HepG2 (cell line): ENCODE measurements around the gene FAM199X. TPM values are rescaled to one million over a fixed set of nuclear protein-coding genes. Genes with fewer than 3 reads are reported as not detected.

Experiments used
- ATAC-seq: fragments of 200-7000 bp; cut with Tn5 transposase; 3 replicates; pipeline ENCODE4 v1.9.1; 2020; ENCODE audit warnings: mild to moderate bottlenecking, moderate library complexity
- BruUV-seq: library from RNA; stranded (reverse); fragments of 400-500 nt; replicated peaks from 2 replicates; lab custom pipeline; 2021; lab: Mats Ljungman, UMichigan
- CTCF ChIA-PET: fragments of 300-600 bp; formaldehyde crosslinking; extraction: SDS; loops from one replicate; lab custom pipeline; 2021; ENCODE audit warnings: low total read pairs, inconsistent platforms, low intra/inter-chr PET ratio; lab: Yijun Ruan, JAX
- POLR2A ChIA-PET: fragments of 350-600 bp; sonication (Branson Sonifier 250); formaldehyde crosslinking; loops from one replicate; lab custom pipeline; 2020; ENCODE audit warnings: antibody characterized with exemption, inconsistent platforms; lab: Yijun Ruan, JAX
- DNase-seq: peaks from one replicate; pipeline ENCODE4 v3.0.0-alpha.2; 2015; ENCODE audit warnings: low spot score
- FAIRE-seq: peaks from 3 replicates; lab custom pipeline; 2011; peaks lifted over from hg19 to GRCh38; lab: Jason Lieb, UNC
- H2AFZ ChIP-seq: one replicate; pipeline ENCODE4 v1.6.1; 2011; ENCODE audit warnings: low read length, inconsistent platforms
- H3K27ac ChIP-seq: fragments of 300-600 bp; 3 replicates; pipeline ENCODE4 v1.8.0; 2011; ENCODE audit warnings: mixed run types, mild to moderate bottlenecking, mixed read lengths, low read length, inconsistent platforms; ENCODE audit not compliant: insufficient read depth; ENCODE audit errors: extremely low read length
- H3K27me3 ChIP-seq, 2 experiments: fragments of 200-600 bp in 1 of 2; 2 replicates in 1 of 2; 3 replicates in 1 of 2; pipeline versions ENCODE4 v1.6.0 to v1.8.0; 2011; ENCODE audit warnings: low read length in 2 of 2, mild to moderate bottlenecking in 2 of 2, moderate library complexity in 2 of 2, inconsistent platforms in 1 of 2; ENCODE audit not compliant: insufficient read depth in 2 of 2, control insufficient read depth in 1 of 2
- H3K36me3 ChIP-seq, 2 experiments: fragments of 200-600 bp in 1 of 2; replicated peaks in 1 of 2; 2 replicates in 1 of 2; 3 replicates in 1 of 2; pipeline versions ENCODE4 v1.5.1 to v1.8.0; 2011; ENCODE audit warnings: low read length in 2 of 2, inconsistent platforms in 1 of 2; ENCODE audit not compliant: insufficient read depth in 2 of 2, control insufficient read depth in 1 of 2
- H3K4me1 ChIP-seq: 2 replicates; pipeline ENCODE4 v1.5.1; 2012; ENCODE audit warnings: low read length, inconsistent platforms; ENCODE audit not compliant: insufficient read depth
- H3K4me2 ChIP-seq: 2 replicates; pipeline ENCODE4 v1.6.0; 2011; ENCODE audit warnings: low read depth, low read length, inconsistent platforms
- H3K4me3 ChIP-seq, 3 experiments: fragments of 200-600 bp in 1 of 3; sonication (generic), shearing (Covaris generic) in 1 of 3; replicated peaks in 1 of 3; 2 replicates each; pipeline ENCODE4 v1.5.1; 2011 to 2016; ENCODE audit warnings: low read length in 3 of 3, inconsistent platforms in 2 of 3, low read depth in 2 of 3, mild to moderate bottlenecking in 2 of 3, control low read depth in 1 of 3, mixed read lengths in 1 of 3; ENCODE audit not compliant: insufficient read depth in 1 of 3
- H3K79me2 ChIP-seq: one replicate; pipeline ENCODE4 v1.6.1; 2011; ENCODE audit warnings: low read length, inconsistent platforms; ENCODE audit not compliant: insufficient read depth
- H3K9ac ChIP-seq: 2 replicates; pipeline ENCODE4 v1.6.0; 2011; ENCODE audit warnings: mild to moderate bottlenecking, low read depth, low read length, inconsistent platforms; ENCODE audit not compliant: insufficient read depth
- H3K9me3 ChIP-seq: 2 replicates; pipeline ENCODE4 v1.5.1; 2012; ENCODE audit warnings: mild to moderate bottlenecking, low read length
- H4K20me1 ChIP-seq: 2 replicates; pipeline ENCODE4 v1.6.0; 2011; ENCODE audit warnings: inconsistent platforms, mild to moderate bottlenecking, low read length, moderate library complexity; ENCODE audit not compliant: insufficient read depth
- HES4 ChIP-seq: sonication (generic); formaldehyde crosslinking; IDR thresholded peaks from 2 replicates; pipeline ENCODE4 v1.9.0; 2021; ENCODE audit warnings: mild to moderate bottlenecking, missing genetic modification reagents, borderline replicate concordance
- NFYB ChIP-seq: sonication (generic); formaldehyde crosslinking; IDR thresholded peaks from 2 replicates; pipeline ENCODE4 v1.4.0; 2020; ENCODE audit warnings: missing genetic modification reagents
- NFYC ChIP-seq: IDR thresholded peaks from 2 replicates; pipeline ENCODE4 v1.6.1; 2016; ENCODE audit warnings: missing genetic modification reagents, missing compliant biosample characterization
- NR2C2 ChIP-seq: sonication (generic); formaldehyde crosslinking; IDR thresholded peaks from 2 replicates; pipeline ENCODE4 v1.4.0; 2020; ENCODE audit warnings: missing genetic modification reagents, mild to moderate bottlenecking, moderate library complexity, borderline replicate concordance
- ZFP41 ChIP-seq: sonication (generic); formaldehyde crosslinking; IDR thresholded peaks from 2 replicates; pipeline ENCODE4 v1.4.0; 2020; ENCODE audit warnings: mild to moderate bottlenecking, missing genetic modification reagents, borderline replicate concordance
- ZNF160 ChIP-seq: sonication (generic); formaldehyde crosslinking; IDR thresholded peaks from 2 replicates; pipeline ENCODE4 v1.8.0; 2022; ENCODE audit warnings: mild to moderate bottlenecking, inconsistent platforms, missing genetic modification reagents
- ZNF773 ChIP-seq: sonication (generic); formaldehyde crosslinking; IDR thresholded peaks from 2 replicates; pipeline ENCODE4 v1.4.0; 2020; ENCODE audit warnings: missing genetic modification reagents, borderline replicate concordance
- WGBS: methylation state at CpG from one replicate; pipeline ENCODE4 v1.1.6; 2017; ENCODE audit warnings: low lambda C conversion rate; 5-methylcytosine and 5-hydroxymethylcytosine counted together
- in situ Hi-C: cut with HindIII; loops from 2 replicates; pipeline ENCODE4 v1.10.0; 2017; ENCODE audit warnings: low pct_unique_long_range_greater_than_20kb; ENCODE audit not compliant: extremely low pct_ligation_motif_present
- intact Hi-C: fragments of 100-400 bp; cut with micrococcal nuclease; formaldehyde crosslinking; loops from one replicate; pipeline ENCODE4 v1.10.0; 2022; ENCODE audit not compliant: unreplicated experiment
- polyA plus RNA-seq, 8 experiments: library from polyadenylated mRNA; depleted of rRNA in 3 of 8; stranded (reverse) in 7 of 8; unstranded in 1 of 8; fragments of >200 nt; fragmentation: Illumina TruSeq in 4 of 8; extraction: Trizol in 4 of 8; gene quantifications; 2 replicates each; pipeline versions ENCODE4 v1.2.1 to v1.2.3, GENCODE V29; 2011 to 2016; ENCODE audit warnings: low read depth in 4 of 8, missing spikeins in 1 of 8, mixed read lengths in 1 of 8; ENCODE audit not compliant: insufficient read depth in 1 of 8
- total RNA-seq, 5 experiments: library from RNA; depleted of rRNA; stranded (reverse); fragments of >200 nt; fragmentation: Illumina TruSeq; extraction: Trizol; gene quantifications; 2 replicates each; pipeline ENCODE4 v1.2.3, GENCODE V29; 2016; ENCODE audit warnings: low read depth in 1 of 5
- TF ChIP-seq, protein P1 (sequence below): sonication (generic); formaldehyde crosslinking; IDR thresholded peaks from 2 replicates; pipeline ENCODE4 v1.5.0; 2020; ENCODE audit warnings: missing genetic modification reagents
- TF ChIP-seq, protein P2 (sequence below): IDR thresholded peaks from 2 replicates; pipeline ENCODE4 v1.6.1; 2018; ENCODE audit warnings: missing genetic modification reagents, mild to moderate bottlenecking, missing compliant biosample characterization
- TF ChIP-seq, protein P3 (sequence below): IDR thresholded peaks from 2 replicates; pipeline ENCODE4 v1.6.1; 2016; ENCODE audit warnings: low read depth, missing genetic modification reagents, missing compliant biosample characterization

The FAM199X gene
- total and polyA plus RNA-seq, 2 of the 13 experiments (the other 11 are each of a cell fraction or from before 2014, with no cell fraction given): 5.1 to 18.0 TPM

DNA sequence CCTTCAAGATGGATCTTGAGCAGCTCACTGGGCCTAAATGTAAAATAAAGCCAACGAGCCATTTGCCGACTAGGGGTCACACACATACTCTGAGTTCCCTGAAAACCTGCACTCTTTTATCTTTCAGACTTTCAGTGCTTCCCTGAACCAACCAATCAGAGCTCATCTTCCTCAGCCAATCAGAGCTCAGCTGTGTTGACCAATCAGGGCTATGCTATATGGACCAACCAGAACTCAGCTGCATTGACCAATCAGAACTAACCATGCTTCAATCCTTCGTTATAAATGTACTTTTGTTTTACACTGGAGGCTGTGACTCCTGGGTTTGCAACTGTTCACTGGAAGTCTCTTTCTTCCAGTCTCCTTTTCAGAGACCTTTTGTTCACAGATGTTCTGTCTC lies 28.8 kb upstream of the FAM199X start:
- ATAC-seq (no peak), DNase-seq (no peak), FAIRE-seq (no peak)
- Histone ChIP-seq H3K4me3 (no peak overlapping the region), H3K4me1 (no peaks in the 10 kb centered on the region), H3K36me3 (no peaks in the 10 kb centered on the region), H2AFZ (no peak overlapping the region), H3K4me2 (no peak overlapping the region), H3K27ac (no peak overlapping the region), H3K79me2 (no peaks in the 10 kb centered on the region), H3K9me3 (no peaks in the 10 kb centered on the region), H3K27me3 (no peaks in the 10 kb centered on the region), H3K9ac (no peak overlapping the region), H4K20me1 (no peaks in the 10 kb centered on the region)
- no TSS peak for BruUV-seq
- 87% methylated on average over 2 of the region's 3 CpGs for WGBS
- ChIA-PET POLR2A (no interaction called here), CTCF (no interaction called here)
- TF ChIP-seq NFYC (CRISPR knock-in tag) (peak; percentile 63), ZNF773 (CRISPR knock-in tag) (no peak), NR2C2 (CRISPR knock-in tag) (no peak), NFYB (CRISPR knock-in tag) (peak; percentile 39; the same call in 1 of the 2 replicates)
- TF ChIP-seq, protein P1, sequence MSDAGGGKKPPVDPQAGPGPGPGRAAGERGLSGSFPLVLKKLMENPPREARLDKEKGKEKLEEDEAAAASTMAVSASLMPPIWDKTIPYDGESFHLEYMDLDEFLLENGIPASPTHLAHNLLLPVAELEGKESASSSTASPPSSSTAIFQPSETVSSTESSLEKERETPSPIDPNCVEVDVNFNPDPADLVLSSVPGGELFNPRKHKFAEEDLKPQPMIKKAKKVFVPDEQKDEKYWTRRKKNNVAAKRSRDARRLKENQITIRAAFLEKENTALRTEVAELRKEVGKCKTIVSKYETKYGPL (CRISPR knock-in tag): no peak
- intact Hi-C loops: no loop called here
- in situ Hi-C loops: no loop called here

DNA sequence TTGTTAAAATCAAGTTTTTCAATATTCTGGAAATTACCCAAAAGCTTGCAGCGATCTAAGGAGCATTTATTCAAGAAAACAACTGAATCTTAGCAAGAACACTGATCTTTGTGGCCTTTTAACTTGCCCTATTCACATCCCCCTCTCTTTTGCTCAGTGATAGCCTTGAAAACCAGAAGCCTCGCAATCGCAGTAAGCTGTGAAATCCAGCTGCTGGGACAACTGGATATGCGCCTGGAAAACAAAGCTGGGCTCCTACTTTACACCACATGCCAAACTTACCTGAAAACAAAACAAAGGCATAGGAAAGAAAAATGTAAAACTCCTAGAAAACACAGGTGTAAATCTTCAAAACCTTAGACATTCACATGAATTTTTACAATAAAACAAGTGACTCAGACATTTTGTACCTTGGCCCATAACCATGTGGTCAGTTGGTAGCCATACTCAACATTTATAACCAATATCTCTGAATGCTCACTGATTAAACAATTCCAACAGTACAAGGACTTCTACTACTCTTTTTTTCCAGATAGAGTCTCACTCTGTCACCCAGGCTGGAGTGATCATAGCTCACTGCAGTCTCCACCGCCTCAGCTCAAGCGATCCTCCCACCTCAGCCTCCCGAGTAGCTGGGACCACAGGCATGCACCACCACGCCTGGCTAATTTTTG lies 25.0 kb upstream of the FAM199X start:
- no peaks in the 10 kb centered on the region for H3K9me3 ChIP-seq
- no peaks in the 10 kb centered on the region for H3K4me1 ChIP-seq
- no peak for FAIRE-seq
- no peaks in the 10 kb centered on the region for H3K27me3 ChIP-seq
- no peak overlapping the region for H3K27ac ChIP-seq
- no TSS peak for BruUV-seq
- CTCF ChIA-PET: no interaction called here
- H3K36me3 ChIP-seq: no peaks in the 10 kb centered on the region
- H4K20me1 ChIP-seq: no peaks in the 10 kb centered on the region
- H3K79me2 ChIP-seq: no peaks in the 10 kb centered on the region
- no peak overlapping the region for H3K9ac ChIP-seq
- H3K4me2 ChIP-seq: no peak overlapping the region
- POLR2A ChIA-PET: no interaction called here
- no peak for DNase-seq
- intact Hi-C loops: no loop called here
- no peak for ATAC-seq
- H3K4me3 ChIP-seq: no peak overlapping the region
- in situ Hi-C loops: no loop called here
- H2AFZ ChIP-seq: no peak overlapping the region
- 98% methylated on average over 8 of the region's 8 CpGs for WGBS
- TF ChIP-seq, protein P2, sequence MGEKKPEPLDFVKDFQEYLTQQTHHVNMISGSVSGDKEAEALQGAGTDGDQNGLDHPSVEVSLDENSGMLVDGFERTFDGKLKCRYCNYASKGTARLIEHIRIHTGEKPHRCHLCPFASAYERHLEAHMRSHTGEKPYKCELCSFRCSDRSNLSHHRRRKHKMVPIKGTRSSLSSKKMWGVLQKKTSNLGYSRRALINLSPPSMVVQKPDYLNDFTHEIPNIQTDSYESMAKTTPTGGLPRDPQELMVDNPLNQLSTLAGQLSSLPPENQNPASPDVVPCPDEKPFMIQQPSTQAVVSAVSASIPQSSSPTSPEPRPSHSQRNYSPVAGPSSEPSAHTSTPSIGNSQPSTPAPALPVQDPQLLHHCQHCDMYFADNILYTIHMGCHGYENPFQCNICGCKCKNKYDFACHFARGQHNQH (CRISPR knock-in tag): no peak
- TF ChIP-seq, protein P3, sequence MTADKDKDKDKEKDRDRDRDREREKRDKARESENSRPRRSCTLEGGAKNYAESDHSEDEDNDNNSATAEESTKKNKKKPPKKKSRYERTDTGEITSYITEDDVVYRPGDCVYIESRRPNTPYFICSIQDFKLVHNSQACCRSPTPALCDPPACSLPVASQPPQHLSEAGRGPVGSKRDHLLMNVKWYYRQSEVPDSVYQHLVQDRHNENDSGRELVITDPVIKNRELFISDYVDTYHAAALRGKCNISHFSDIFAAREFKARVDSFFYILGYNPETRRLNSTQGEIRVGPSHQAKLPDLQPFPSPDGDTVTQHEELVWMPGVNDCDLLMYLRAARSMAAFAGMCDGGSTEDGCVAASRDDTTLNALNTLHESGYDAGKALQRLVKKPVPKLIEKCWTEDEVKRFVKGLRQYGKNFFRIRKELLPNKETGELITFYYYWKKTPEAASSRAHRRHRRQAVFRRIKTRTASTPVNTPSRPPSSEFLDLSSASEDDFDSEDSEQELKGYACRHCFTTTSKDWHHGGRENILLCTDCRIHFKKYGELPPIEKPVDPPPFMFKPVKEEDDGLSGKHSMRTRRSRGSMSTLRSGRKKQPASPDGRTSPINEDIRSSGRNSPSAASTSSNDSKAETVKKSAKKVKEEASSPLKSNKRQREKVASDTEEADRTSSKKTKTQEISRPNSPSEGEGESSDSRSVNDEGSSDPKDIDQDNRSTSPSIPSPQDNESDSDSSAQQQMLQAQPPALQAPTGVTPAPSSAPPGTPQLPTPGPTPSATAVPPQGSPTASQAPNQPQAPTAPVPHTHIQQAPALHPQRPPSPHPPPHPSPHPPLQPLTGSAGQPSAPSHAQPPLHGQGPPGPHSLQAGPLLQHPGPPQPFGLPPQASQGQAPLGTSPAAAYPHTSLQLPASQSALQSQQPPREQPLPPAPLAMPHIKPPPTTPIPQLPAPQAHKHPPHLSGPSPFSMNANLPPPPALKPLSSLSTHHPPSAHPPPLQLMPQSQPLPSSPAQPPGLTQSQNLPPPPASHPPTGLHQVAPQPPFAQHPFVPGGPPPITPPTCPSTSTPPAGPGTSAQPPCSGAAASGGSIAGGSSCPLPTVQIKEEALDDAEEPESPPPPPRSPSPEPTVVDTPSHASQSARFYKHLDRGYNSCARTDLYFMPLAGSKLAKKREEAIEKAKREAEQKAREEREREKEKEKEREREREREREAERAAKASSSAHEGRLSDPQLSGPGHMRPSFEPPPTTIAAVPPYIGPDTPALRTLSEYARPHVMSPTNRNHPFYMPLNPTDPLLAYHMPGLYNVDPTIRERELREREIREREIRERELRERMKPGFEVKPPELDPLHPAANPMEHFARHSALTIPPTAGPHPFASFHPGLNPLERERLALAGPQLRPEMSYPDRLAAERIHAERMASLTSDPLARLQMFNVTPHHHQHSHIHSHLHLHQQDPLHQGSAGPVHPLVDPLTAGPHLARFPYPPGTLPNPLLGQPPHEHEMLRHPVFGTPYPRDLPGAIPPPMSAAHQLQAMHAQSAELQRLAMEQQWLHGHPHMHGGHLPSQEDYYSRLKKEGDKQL (CRISPR knock-in tag): no peak
- no peak for TF ChIP-seq ZNF160
- no peak for TF ChIP-seq HES4
- no peak for TF ChIP-seq ZFP41 (CRISPR knock-in tag)
